Measurements from ENCODE around the gene RADIL. TPM values are rescaled to one million over a fixed set of nuclear protein-coding genes. Genes with fewer than 3 reads are reported as not detected.

RADIL gene
- total RNA-seq, 6 donors from 2014 or later, result 7.9 to 42.8 (median 13.0) TPM

- no peak for ATAC-seq (ENCODE audit: low FRiP score in 2 of 2)
- WGBS, 2 donors, result 90% methylated on average over 9 of the region's 9 CpGs; no CpG with 5 or more reads in 1 of the 2 donors
- H3K4me1 ChIP-seq, result peaks cover 15 to 25% (median 20%) of the 10 kb centered on the region in 4 donors
- H3K27me3 ChIP-seq, result no peaks in the 10 kb centered on the region
- no peak for TF ChIP-seq EP300 (IDR thresholded peaks at IDR 0.05)
- no peak for TF ChIP-seq POLR2A (IDR thresholded peaks at IDR 0.05)
- no peak overlapping the region for H3K4me3 ChIP-seq
- no peak overlapping the region for H3K27ac ChIP-seq
- no peak for DNase-seq
- no peaks in the 10 kb centered on the region for H3K9me3 ChIP-seq
- peaks cover 0 to 12% (median 4%) of the 10 kb centered on the region in 4 donors for H3K36me3 ChIP-seq
Measured at GRCh38 chr7:4771737-4772136, 111.8 kb downstream of the RADIL start.

DNA sequence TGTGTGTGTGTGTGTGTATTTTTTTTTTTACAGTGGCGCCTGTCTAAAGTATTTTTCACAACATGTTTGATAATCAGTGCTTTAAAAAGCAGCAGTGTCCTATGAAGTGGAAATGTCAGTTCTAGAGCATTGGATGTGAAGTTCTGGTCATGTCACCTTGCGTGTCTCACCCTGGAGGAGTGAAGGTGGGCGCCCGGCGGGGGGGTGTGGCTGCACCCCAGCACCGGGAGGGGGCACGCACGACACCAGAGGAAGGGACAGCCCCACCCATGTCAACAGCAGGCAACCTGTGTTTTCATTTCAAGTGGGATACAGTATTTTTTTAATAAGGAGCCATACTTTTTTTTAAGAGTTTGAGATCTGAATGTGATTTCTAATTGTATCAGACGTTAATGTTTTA, 112.6 kb downstream of the RADIL start:
- Histone ChIP-seq H3K9me3 (no peaks in the 10 kb centered on the region), H3K27me3 (no peaks in the 10 kb centered on the region), H3K36me3 (peaks cover 0 to 19% (median 6%) of the 10 kb centered on the region in 4 donors), H3K4me1 (peaks cover 8 to 17% (median 14%) of the 10 kb centered on the region in 4 donors), H3K27ac (no peak overlapping the region), H3K4me3 (no peak overlapping the region)
- no peak for ATAC-seq (ENCODE audit: low FRiP score in 2 of 2)
- TF ChIP-seq EP300 (IDR thresholded peaks at IDR 0.05), result no peak
- WGBS, 2 donors, result 86 to 89% methylated on average over 9 of the region's 9 CpGs
- no peak for DNase-seq

DNA sequence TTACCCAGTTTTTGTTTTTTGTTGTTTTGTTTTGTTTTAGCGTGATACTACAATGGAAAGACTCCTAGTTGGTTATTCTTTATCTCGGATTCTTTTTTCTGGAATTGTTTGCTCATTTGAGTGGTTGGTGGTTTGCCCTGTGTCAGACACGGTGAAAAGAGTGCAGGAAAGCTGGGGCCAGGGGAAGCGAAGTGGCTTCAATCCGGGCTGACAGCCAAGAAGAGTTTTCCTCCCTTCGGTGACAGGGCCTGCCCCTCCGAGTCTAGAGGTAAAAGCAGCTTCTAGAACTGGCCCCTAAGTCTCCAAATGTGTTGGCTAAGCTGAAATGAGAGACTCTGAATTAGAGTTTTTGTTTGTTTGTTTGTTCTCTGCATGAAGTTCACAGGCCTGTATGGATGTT, 113.8 kb downstream of the RADIL start:
- Histone ChIP-seq H3K9me3 (no peaks in the 10 kb centered on the region), H3K27ac (peak overlapping the region in 1 of 4 donors; percentile 27), H3K27me3 (no peaks in the 10 kb centered on the region), H3K36me3 (peaks cover 0 to 29% (median 11%) of the 10 kb centered on the region in 4 donors), H3K4me3 (no peak overlapping the region), H3K4me1 (peaks cover 7 to 16% (median 13%) of the 10 kb centered on the region in 4 donors)
- ATAC-seq (ENCODE audit: low FRiP score in 2 of 2) (no peak), DNase-seq (no peak)
- WGBS, 2 donors, result 25 to 27% methylated on average over 7 of the region's 7 CpGs
- no peak for TF ChIP-seq CTCF (IDR thresholded peaks at IDR 0.05)
- no peak for TF ChIP-seq POLR2AphosphoS5 (IDR thresholded peaks at IDR 0.05)
- no peak for TF ChIP-seq EP300 (IDR thresholded peaks at IDR 0.05)
- TF ChIP-seq POLR2A (IDR thresholded peaks at IDR 0.05), result no peak

GRCh38 chr7:4768597-4769569, 114.6 kb downstream of the RADIL start:
- ATAC-seq (ENCODE audit: low FRiP score in 2 of 2) (no peak), DNase-seq (no peak)
- Histone ChIP-seq H3K9me3 (no peaks in the 10 kb centered on the region), H3K27ac (no peak overlapping the region), H3K4me3 (no peak overlapping the region), H3K36me3 (peaks cover 2 to 38% (median 20%) of the 10 kb centered on the region in 4 donors), H3K27me3 (no peaks in the 10 kb centered on the region), H3K4me1 (peaks cover 0 to 10% (median 6%) of the 10 kb centered on the region in 4 donors)
- 90 to 92% methylated on average over 27 of the region's 27 CpGs for WGBS, 2 donors
- no peak for TF ChIP-seq CTCF (IDR thresholded peaks at IDR 0.05)
- TF ChIP-seq EP300 (IDR thresholded peaks at IDR 0.05), result no peak
- TF ChIP-seq POLR2A (IDR thresholded peaks at IDR 0.05), result no peak
- no peak for TF ChIP-seq POLR2AphosphoS5 (IDR thresholded peaks at IDR 0.05)

DNA sequence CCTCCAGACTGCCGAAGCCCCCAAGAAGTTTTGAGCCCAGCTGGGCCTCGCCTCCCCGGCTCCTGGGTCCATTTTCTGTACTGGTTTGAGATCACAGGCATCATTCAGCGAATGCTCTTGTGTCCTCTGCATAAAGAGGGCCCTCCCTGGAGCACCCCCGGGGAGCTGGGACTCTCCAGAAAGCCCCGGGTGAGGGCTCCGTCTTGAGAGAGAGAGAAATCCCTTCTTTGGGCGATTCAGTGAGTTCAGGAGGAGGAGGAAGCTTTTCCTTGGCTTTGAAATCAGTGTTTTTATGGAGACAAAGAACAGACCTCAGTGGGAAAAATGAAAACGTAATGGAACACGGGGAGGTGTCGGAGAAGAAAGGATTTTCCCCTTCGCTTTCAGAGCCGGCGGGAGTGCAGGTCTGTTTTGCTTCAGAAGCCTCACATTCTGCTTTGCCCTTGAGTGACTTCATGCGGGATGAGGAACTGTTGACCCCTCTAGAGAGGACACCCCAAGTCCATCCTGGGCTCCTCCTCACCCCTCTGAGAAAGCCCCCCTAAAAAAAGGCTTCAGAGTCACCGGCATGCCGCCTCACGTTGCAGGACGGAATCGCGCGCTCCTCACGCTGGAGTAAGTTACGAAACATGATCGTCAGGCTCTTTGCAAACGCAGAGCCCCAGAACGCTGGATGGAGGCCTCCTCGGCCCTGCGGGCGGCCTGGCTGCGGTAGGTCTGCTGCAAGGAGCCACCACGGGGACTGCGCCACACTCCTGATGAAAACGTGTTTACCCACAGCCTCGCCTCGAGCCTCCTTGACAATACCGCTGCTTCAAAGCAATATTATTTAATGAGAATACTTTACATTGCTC, 116.6 kb downstream of the RADIL start:
- Histone ChIP-seq H3K4me3 (no peak overlapping the region), H3K27ac (no peak overlapping the region), H3K36me3 (peaks cover 19 to 55% (median 38%) of the 10 kb centered on the region in 4 donors), H3K27me3 (no peaks in the 10 kb centered on the region), H3K4me1 (peaks cover 0 to 10% (median 6%) of the 10 kb centered on the region in 4 donors), H3K9me3 (no peaks in the 10 kb centered on the region)
- TF ChIP-seq POLR2AphosphoS5 (IDR thresholded peaks at IDR 0.05), result no peak
- no peak for TF ChIP-seq POLR2A (IDR thresholded peaks at IDR 0.05)
- no peak for TF ChIP-seq EP300 (IDR thresholded peaks at IDR 0.05)
- no peak for TF ChIP-seq CTCF (IDR thresholded peaks at IDR 0.05)
- ATAC-seq (ENCODE audit: low FRiP score in 2 of 2) (no peak), DNase-seq (peak in 1 of 2 donors; percentile 72)
- 90 to 92% methylated on average over 33 to 37 of the region's 37 CpGs for WGBS, 2 donors

Measured in upper lobe of left lung (tissue), 6 donors.